Globus pallidus (tissue), 1 donor: Measurements from ENCODE around the gene THADA.
"Not testable (repeated sequence)": the region's sequence is repeated elsewhere in the genome, so short reads cannot be mapped to it uniquely, and the experiment has no call there.

Experiments
- DNase-seq: peaks from one replicate; pipeline ENCODE4 v3.0.0-alpha.2; 2015; ENCODE audit warnings: low spot score

THADA gene, protein sequence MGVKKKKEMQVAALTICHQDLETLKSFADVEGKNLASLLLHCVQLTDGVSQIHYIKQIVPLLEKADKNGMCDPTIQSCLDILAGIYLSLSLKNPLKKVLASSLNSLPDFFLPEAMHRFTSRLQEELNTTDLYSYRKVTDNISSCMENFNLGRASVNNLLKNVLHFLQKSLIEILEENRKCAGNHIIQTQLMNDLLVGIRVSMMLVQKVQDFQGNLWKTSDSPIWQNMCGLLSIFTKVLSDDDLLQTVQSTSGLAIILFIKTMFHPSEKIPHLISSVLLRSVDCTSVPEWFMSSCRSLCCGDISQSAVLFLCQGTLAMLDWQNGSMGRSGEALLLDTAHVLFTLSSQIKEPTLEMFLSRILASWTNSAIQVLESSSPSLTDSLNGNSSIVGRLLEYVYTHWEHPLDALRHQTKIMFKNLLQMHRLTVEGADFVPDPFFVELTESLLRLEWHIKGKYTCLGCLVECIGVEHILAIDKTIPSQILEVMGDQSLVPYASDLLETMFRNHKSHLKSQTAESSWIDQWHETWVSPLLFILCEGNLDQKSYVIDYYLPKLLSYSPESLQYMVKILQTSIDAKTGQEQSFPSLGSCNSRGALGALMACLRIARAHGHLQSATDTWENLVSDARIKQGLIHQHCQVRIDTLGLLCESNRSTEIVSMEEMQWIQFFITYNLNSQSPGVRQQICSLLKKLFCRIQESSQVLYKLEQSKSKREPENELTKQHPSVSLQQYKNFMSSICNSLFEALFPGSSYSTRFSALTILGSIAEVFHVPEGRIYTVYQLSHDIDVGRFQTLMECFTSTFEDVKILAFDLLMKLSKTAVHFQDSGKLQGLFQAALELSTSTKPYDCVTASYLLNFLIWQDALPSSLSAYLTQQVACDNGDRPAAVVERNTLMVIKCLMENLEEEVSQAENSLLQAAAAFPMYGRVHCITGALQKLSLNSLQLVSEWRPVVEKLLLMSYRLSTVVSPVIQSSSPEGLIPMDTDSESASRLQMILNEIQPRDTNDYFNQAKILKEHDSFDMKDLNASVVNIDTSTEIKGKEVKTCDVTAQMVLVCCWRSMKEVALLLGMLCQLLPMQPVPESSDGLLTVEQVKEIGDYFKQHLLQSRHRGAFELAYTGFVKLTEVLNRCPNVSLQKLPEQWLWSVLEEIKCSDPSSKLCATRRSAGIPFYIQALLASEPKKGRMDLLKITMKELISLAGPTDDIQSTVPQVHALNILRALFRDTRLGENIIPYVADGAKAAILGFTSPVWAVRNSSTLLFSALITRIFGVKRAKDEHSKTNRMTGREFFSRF (N-terminal part only)

DNA sequence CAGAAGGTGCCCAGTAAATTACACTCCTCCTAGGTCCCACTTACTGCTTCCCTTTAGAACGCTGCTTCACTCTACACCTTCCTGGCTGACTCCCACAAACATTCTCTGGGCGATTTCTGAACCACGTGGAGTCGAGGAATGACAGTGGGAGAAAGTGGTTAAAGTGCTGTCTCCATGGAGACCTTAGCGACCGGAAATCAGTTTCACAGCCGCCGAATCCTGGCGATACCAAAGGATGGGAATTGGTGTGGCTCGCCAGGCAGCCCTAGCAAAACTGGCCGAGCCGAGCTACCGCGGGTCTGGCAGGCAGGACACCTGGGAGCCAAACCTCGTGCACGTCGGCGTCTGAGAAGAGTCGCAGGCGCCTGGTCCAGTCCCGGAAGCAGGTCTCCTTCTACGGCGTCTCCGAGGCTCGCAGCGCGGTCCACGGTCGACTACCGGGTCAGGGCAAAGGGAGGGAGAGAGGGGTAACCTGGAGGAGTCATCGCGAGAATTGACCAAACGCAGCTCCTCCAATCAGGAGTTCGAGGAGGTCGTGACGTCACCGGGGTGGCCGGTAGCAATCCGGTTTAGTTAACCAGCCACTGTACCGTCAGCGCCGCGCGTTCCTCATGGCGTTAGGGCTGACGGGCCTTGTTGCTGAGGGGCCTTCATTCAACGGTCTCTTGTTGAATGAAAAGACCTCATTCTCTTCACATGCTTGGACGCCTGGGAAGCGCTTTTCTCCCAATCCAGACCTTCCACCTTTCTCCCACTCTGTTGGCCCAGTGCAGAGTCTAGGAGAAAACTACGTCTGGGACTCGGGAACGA lies at the start of gene THADA:
Gene THADA (minus strand): TSS at position 436 of the 810 bp plus-strand sequence. CDS start 3,646 bp downstream, outside the sequence.
- DNase-seq, result peak; percentile 98

DNA sequence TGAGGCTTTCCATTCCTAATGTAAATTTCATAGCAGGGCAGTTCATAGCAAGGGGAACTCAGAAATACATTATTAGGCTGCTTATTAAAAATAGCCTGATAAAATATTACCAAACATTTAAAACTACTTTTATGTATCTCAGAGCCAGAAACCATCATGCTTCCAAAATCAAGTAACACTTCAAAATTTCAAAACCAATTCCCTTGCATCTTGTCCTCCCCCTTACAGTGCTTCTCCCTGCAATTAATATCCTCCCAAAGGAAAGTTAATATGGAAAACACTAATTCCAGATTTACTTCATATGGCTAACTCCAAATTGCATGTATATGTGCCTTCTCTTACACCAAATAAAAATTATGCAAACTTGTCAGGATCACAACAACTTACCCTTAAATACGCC lies 47.8 kb upstream of the THADA start:
- DNase-seq, result no peak

DNA sequence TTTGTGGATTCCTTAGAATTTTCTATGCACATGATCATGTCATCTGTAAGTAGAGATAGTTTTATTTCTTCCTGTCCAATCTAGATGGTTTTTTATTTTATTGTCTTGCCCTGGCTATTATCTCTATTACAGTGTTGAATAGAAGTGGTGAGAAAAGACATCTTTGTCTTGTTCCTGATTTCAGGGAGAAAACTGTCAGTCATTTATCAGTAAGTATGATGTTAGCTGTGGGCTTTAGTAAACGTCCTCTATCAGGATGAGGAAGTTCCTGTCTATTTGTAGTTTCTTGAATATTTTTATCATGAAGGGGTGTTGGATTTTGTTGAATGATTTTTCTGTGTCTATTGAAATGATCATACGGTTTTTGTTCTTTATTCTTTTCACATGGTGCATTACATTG lies 46.5 kb upstream of the THADA start:
- DNase-seq, result no peak

DNA sequence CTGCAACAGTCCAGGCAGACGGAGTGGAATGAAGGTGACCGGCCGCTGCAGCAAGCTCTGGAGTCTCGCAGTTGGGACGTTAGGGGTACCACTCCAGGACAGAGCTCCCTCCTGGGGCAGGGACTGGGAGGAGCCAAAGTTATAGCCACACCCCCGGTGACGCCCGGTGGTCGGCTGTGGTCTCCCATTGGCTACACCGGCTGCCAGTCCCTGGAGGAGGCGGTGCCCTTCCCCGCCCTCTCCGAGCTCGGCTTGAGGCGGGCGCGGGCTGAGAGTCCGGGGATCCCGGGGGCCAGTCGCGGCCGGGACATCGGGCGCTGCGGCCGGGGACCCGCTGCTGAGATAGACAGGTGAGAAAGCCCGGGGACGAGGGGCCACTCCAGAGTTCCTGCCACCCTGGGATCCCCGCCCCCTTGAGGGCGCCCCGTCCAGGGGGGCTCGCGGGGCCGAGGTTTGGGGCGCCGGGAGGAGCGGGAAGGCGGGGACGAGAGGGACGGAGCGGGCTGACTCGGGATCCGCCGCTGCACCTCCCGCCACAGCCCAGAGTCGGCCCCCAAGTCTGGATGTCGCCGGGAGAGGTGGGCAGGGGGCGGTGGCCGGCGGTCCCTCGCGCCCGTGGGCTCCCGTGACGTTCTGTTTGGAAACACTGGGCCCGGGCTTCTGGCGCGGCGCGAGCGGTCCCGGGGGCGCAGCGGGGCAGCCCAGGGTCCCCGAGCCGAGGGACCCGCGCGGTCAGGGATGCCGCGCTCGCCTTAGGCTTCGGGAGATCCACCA lies 41.4 kb upstream of the THADA start, which contains the start of gene PLEKHH2:
Gene PLEKHH2 (plus strand): TSS at position 231 of the 774 bp plus-strand sequence. CDS start 7,414 bp downstream, outside the sequence.
- peak; percentile 80 for DNase-seq

DNA sequence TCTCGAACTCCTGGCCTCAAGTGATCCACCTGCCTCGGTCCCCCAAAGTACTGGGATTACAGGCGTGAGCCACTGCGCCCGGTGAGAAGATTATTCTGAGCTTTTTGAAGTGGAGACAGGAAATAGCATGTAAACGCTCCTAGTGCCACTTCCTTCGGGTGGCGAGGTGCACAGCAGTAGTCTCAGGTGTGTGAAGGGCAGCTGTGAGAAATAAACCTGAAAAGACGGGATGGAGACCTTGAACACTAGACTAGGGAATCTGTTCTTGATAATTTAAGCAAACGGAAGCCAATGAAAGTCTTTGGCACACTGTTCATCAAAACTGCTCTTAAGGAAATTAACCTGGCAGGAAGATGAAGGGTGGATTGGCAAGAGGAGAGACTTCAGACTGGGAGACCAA lies 40.8 kb upstream of the THADA start:
- no peak for DNase-seq

DNA sequence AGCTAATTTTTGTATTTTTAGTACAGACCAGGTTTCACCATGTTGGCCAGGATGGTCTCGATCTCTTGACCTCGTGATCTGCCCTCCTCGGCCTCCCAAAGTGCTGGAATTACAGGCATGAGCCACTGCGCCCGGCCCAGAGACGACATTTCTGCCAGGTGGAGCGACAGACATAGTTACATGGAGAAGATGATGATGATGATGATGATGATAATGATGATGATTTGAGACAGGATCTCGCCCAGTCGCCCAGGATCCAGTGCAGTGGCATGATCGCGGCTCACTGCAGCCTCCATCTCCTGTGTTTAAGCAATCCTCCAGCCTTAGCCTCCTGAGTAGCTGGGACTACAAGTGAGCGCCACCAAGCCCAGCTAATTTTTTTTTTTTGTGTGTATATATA lies 40.3 kb upstream of the THADA start:
- not testable (repeated sequence) for DNase-seq

DNA sequence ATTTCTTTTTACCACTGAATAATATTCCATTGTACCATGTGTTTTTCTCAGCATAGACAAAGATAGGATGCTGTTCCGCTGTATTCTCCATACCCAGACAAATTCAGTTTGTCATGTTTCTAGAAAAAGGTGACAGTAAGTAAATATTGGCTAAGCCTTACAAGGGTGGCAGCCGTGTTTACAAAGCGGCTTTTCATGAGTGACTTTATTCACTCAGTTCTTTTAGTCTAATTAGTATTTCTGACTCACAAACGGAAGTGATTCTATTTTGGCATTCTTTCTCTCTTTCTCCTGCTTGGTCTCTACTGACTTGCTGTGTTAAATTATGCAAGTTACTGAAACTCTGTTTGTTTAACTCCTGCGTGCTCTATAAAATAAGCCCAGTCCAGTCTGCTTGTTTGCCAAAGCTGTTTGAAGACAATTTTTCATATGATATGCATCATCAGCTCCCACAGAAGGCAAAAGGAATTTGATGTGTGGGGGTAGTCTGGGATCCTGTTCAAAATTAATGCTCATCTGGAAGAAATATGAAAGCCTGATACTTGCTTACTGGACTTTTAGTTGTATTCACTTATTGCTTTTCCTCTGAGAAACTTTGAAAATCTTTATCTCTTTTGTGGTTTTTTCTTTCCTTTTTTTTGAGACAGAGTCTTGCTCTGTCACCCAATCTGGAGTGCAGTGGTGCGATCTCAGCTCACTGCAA lies 38.9 kb upstream of the THADA start:
- DNase-seq, result peak; percentile 37

DNA sequence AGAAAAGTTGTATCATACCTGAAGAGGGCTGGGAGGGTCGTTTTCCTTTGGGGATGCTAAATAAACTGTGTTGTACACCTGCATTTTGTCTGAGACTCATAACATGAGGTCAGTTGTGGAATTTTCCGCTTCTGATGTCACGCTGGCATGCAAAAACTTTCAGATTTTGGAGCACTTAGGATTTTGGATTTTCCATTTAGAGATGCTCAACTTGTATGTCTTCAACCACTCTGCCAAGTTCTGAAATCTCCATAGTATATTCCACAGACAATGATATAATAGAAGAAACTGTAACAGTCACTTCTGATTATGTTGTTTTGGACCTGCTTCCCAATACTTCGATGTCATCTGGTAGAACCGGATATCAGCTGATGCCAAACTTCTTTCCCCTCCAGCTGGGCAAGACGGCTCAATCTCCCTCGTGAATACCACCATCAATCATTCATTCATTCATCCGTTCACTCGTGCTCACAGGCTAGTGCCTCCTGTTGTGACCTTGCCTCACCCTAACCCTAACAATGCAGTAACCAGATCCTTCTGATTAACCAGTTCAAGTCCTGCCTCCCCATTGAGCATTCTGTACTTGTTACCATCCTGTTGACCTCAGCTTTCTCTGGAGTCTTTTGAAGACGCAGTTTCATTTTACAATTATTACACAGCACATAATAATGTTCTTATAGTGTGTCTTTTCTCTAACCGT lies 35.9 kb upstream of the THADA start:
- no peak for DNase-seq

DNA sequence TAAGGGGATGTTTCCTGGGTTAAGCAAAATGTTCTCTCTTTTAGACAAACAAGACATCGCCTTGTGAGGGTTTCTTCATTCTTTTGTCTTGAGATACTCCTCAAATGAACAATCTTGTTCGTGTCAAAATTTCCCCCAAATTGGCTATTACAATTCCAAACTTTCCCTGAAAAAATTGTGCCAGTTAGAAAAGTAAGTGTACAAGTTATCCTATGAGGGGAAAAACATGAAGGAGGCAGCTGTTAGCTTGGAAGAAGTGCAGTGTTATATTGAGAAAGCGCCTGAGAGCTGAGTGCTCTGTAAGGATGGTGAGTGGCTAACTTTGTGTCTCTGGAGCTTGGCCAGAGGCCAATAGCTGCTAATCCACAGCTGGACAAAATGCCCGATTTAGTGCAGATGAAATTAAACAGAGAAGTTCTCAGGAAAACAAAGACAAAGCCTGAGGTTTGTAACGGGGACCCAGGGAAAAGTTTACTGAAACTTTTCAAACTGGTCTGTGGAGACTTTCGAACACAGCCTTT lies 27.2 kb upstream of the THADA start:
- peak; percentile 11 for DNase-seq

DNA sequence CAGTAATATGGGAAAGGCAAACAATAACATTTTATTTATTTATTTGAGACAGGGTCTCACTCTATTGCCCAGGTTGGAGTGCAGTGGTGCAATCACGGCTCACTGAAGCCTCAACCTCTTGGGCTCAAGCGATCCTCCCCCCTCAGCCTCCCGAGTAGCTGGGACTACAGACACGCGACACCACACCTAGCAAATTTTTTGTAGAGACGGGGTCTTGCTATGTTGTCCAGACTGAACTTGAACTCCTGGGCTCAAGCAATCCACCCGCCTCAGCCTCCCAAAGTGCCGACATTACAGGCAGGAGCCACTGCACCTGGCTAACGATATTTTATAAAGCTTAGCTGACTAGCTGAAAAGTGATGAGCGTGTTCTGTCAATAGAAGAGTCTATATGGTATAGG lies 23.7 kb upstream of the THADA start:
- DNase-seq, result no peak

DNA sequence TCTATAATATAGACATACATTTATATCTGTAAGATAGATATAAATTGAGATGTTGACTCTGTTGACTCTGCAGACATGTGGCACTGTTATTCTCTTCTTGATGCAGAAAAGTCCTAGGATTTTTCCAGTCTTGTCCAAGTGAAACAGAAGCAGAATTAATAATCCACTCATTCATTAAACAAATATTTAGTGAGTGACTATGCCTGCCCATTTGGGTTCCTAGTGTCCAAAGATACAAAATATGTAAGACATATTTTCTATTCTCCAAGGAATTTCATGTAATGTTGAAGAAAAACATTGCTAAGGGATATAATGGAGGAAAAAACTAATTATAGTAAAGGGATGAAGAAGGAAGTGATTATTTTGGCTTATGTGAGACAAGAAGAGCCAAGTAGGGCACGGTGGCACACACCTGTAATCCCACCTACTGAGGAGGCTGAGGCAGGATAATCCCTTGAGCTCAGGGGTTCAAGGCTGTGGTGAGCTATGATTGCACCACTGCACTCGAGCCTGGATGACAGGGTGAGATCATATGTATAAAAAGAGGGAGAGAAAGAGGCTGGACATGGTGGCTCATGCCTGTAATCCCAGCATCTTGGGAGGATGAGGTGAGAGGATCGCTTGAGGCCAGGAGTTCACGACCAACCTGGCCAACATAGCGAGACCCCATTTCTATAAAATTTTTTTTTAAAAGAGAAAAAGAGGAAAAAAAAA lies 21.3 kb upstream of the THADA start:
- no peak for DNase-seq

DNA sequence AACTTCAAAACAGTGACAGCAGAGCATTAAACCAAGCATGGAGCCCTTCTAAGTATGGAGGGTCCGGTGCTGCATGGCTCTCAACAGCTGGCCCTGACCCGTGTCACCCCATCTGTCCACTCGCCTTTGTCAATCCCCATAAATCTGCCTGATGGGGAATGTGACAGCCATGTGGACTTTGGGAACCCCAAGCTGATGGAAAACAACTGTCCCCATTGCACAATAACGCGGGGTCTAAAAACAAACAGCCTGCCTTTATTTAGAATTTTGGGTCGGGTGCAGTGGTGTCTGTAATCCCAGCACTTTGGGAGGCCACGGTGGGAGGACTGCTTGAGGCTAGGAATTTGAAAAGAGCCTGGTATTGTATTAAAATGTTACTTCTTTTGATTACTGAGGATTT lies 17.1 kb upstream of the THADA start:
- no peak for DNase-seq

DNA sequence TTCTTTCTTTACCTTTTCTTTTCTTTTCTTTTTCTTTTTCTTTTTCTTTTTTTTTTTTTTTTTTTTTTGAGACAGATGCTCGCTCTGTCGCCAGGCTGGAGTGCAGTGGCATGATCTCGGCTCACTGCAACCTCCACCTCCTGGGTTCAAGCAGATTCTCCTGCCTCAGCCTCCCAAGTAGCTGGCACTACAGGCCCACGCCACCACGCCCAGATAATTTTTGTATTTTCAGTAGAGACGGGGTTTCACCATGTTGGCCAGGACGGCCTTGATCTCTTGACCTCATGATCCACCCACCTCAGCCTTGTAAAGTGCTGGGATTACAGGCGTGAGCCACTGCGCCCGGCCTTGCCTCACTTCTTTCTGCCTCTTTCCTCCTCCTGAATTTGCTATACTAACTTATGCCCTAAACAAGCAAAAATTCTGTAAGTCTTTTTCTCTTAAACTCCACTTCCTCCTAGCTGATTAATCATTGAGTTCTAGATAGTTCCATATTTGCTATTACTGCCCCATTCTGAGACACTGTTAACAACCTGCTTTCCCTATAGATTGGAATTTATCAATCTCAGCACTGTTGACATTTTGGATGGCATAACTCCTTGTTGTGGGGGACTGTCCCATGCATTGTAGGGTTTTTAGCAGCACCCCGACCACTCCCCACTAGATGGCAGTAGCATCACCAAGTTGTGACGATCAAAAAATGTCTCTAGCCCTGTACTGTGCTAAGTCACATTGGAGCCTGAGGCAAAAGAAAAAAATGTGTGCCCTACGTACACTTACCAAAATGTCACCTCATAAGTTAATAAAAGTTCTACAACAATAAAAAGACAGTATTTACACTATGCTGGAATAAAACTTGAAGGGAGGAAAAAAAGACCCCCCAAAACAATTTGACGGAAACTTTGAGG lies 16.4 kb upstream of the THADA start:
- peak; percentile 71 for DNase-seq

DNA sequence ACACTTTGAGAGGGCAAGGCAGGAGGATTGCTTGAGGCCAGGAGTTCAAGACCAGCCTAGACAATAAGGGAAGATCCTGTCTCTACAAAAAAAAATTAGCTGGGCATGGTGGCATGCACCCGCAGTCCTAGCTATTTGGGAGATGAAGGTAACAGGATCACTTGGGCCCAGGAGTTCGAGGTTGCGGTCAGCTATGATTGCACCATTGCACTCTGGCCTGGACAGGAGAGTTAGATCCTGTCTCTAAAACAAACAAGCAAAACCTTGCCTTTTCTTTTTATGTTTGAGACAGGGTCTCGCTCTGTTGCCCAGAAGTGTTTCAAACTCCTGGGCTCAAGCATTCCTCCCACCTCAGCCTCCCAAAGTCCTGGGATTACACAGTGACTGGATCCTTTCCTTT lies 14.5 kb upstream of the THADA start:
- DNase-seq, result no peak

DNA sequence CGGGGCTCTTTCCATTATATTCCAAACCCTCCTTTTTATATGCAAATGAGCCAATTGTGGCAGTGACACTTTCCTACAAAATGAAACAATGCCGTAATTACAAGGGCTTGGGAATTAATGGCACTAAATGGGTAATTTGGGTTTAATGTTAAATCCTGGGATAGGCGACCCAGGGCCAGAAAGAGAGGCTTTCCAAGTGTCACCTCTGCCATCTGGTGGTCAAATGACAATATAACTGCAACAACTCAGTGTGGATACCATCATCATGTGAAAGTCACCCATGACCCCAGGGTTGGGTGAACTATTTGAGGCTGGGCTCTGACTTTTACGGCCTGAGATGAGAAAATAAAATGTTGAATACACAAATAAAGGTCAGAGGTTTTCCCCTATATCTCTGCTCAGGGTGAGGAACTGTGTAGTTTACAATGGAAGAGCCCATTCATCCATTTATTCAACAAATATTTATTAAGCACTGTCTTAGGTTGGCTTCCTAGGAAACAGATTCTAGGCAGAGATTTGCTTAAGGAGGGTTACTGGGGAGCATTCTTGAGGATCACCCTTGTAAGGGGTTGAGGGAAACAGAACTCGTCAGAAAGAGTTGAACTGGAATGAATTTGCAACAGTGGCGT lies 13.6 kb upstream of the THADA start:
- peak; percentile 50 for DNase-seq

DNA sequence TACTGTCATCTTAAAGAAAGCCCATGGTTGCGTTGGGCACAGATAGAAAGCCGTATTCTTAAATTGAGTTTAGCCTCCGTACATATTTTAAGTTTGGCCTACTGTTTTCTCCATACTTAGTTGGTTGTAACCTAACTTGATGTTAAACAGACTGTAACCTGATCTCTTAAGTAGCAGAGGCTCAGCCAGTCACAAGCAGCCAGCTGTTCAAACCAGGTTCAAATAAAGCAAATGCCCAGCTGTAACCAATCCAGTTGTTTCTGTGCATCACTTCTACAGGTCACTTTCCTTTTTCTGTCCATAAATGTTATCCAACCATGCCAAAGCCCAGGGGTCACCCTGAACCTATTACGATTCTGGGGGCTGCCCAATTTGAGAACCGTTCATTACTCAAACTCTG lies 10.0 kb upstream of the THADA start:
- DNase-seq, result no peak
